Kidney epithelial cell (primary cell): ENCODE data around the gene ETDB. TPM values are rescaled to one million over a fixed set of nuclear protein-coding genes. Genes with fewer than 3 reads are reported as not detected.
"Not testable (repeated sequence)": the region's sequence is repeated elsewhere in the genome, so short reads cannot be mapped to it uniquely, and the experiment has no call there.

Source experiments
- DNase-seq: peaks from one replicate; pipeline ENCODE4 v3.0.0-alpha.2; 2010; ENCODE audit warnings: low read depth
- H3K27me3 ChIP-seq: 2 replicates; pipeline ENCODE4 v1.6.0; 2011; ENCODE audit warnings: low read length; ENCODE audit not compliant: control insufficient read depth, insufficient read depth
- H3K36me3 ChIP-seq: 2 replicates; pipeline ENCODE4 v1.5.1; 2011; ENCODE audit warnings: low read length; ENCODE audit not compliant: control insufficient read depth, insufficient read depth
- H3K4me3 ChIP-seq: 2 replicates; pipeline ENCODE4 v1.5.1; 2011; ENCODE audit warnings: low read depth, mild to moderate bottlenecking, control low read depth, low read length
- CTCF ChIP-seq: IDR thresholded peaks from 2 replicates; pipeline ENCODE4 v1.5.1; 2011; ENCODE audit warnings: mild to moderate bottlenecking, moderate library complexity, low read length, control low read depth, inconsistent platforms; ENCODE audit not compliant: insufficient read depth, poor library complexity, severe bottlenecking
- total RNA-seq: library from RNA; depleted of rRNA; stranded (reverse); fragments of >200 nt; gene quantifications from 2 replicates; pipeline ENCODE4 v1.2.3, GENCODE V29; 2015

ETDB gene
- total RNA-seq = not detected in 2 replicates

- not testable (repeated sequence) for H3K4me3 ChIP-seq, H3K36me3 ChIP-seq, H3K27me3 ChIP-seq, DNase-seq
These were observed at the start of gene ETDB for GRCh38 chrX:135120056-135120576. TSS of gene ETDB (minus strand) at chrX:135120526. CDS start at chrX:135119261, 1,265 bp downstream.

GRCh38 chrX:135169534-135169933 lies 49.2 kb upstream of the ETDB start:
- not testable (repeated sequence) for H3K27me3 ChIP-seq, H3K4me3 ChIP-seq, DNase-seq, H3K36me3 ChIP-seq

GRCh38 chrX:135168486-135168885 lies 48.2 kb upstream of the ETDB start:
- Histone ChIP-seq H3K36me3 (no peaks in the 10 kb centered on the region), H3K4me3 (no peak overlapping the region), H3K27me3 (no peaks in the 10 kb centered on the region)
- no peak for DNase-seq
- no peak for TF ChIP-seq CTCF

GRCh38 chrX:135154688-135155087 lies 34.4 kb upstream of the ETDB start:
- DNase-seq, H3K36me3 ChIP-seq, H3K4me3 ChIP-seq, H3K27me3 ChIP-seq: not testable (repeated sequence)

GRCh38 chrX:135126145-135126544 lies 5.8 kb upstream of the ETDB start:
- not testable (repeated sequence) for DNase-seq, H3K36me3 ChIP-seq, H3K4me3 ChIP-seq, H3K27me3 ChIP-seq

GRCh38 chrX:135116064-135116463 lies 4.3 kb downstream of the ETDB start:
- H3K36me3 ChIP-seq, H3K4me3 ChIP-seq, DNase-seq: not testable (repeated sequence)

GRCh38 chrX:135114392-135114791 lies 5.9 kb downstream of the ETDB start:
- Histone ChIP-seq H3K36me3 (no peaks in the 10 kb centered on the region), H3K27me3 (no peaks in the 10 kb centered on the region), H3K4me3 (no peak overlapping the region)
- DNase-seq = no peak
- no peak for TF ChIP-seq CTCF

More at GRCh38 chrX:135116064-135116463, 4.3 kb downstream of the ETDB start:
- not testable (repeated sequence) for H3K27me3 ChIP-seq

GRCh38 chrX:135112743-135113142 lies 7.6 kb downstream of the ETDB start:
- DNase-seq = no peak
- Histone ChIP-seq H3K4me3 (no peak overlapping the region), H3K27me3 (no peaks in the 10 kb centered on the region), H3K36me3 (no peaks in the 10 kb centered on the region)
- TF ChIP-seq CTCF = no peak
